ENCODE measurements around the gene RBMS3. TPM values are rescaled to one million over a fixed set of nuclear protein-coding genes. Genes with fewer than 3 reads are reported as not detected.
A peak's percentile ranks its signal among the peaks of the same experiment; 100 is the strongest.

Gene RBMS3
- total RNA-seq, 1 donor, result 81.1 TPM

GRCh38 chr3:29427266-29428103 is 146.6 kb downstream of the RBMS3 start:
- Histone ChIP-seq H3K27me3 (ENCODE audit: insufficient read depth, low read length) (no peaks in the 10 kb centered on the region), H2AFZ (ENCODE audit: low read length) (no peak overlapping the region), H3K4me1 (ENCODE audit: insufficient read depth, low read length) (peaks cover 42% of the 10 kb centered on the region), H4K20me1 (ENCODE audit: insufficient read depth, low read length) (no peaks in the 10 kb centered on the region), H3K4me3 (ENCODE audit: insufficient read depth, low read length) (no peak overlapping the region), H3K36me3 (ENCODE audit: insufficient read depth, low read length) (no peaks in the 10 kb centered on the region), H3K4me2 (ENCODE audit: insufficient read depth, low read length) (no peak overlapping the region), H3K79me2 (ENCODE audit: insufficient read depth, low read length) (peaks cover 45% of the 10 kb centered on the region), H3K27ac (ENCODE audit: low read depth, low read length) (no peak overlapping the region), H3K9me3 (ENCODE audit: low read depth, low read length) (no peaks in the 10 kb centered on the region)
- no peak for DNase-seq (ENCODE audit: insufficient read length, low spot score, missing footprints)
- TF ChIP-seq, protein P1, sequence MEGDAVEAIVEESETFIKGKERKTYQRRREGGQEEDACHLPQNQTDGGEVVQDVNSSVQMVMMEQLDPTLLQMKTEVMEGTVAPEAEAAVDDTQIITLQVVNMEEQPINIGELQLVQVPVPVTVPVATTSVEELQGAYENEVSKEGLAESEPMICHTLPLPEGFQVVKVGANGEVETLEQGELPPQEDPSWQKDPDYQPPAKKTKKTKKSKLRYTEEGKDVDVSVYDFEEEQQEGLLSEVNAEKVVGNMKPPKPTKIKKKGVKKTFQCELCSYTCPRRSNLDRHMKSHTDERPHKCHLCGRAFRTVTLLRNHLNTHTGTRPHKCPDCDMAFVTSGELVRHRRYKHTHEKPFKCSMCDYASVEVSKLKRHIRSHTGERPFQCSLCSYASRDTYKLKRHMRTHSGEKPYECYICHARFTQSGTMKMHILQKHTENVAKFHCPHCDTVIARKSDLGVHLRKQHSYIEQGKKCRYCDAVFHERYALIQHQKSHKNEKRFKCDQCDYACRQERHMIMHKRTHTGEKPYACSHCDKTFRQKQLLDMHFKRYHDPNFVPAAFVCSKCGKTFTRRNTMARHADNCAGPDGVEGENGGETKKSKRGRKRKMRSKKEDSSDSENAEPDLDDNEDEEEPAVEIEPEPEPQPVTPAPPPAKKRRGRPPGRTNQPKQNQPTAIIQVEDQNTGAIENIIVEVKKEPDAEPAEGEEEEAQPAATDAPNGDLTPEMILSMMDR (IDR thresholded peaks at IDR 0.05; ENCODE audit: extremely low read depth, low read depth, low read length), result no peak

DNA sequence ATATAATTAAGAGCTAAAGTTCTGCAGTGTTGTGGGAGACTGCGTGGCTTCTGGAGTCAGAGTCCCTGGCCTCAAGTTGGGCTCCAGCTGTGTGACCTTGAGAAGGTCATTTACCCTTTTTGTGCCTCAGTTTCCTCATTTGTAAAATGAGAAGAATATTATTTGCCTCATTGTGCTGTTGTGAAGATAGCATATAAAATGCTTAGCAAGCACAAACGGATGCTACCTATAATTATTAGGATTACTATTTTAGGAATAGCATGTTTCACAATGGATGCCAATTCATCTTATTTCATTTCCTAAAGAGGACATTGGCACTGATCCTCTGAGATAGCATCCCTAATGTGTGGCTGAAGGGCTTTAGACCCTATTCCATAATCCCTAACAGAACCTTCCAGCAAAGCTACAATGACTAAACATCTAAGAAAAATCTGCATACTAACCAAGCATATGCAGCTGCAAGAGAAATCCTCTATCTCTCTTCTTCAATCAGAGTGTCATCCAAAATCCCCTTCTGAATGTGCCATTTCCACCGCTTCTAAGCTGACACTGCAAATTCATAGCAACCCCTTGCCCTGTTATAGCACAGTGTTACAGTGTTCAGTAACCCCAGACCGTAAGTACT is 148.3 kb downstream of the RBMS3 start:
- Histone ChIP-seq H3K27ac (ENCODE audit: low read depth, low read length) (peak overlapping the region; percentile 5), H3K36me3 (ENCODE audit: insufficient read depth, low read length) (no peaks in the 10 kb centered on the region), H3K9me3 (ENCODE audit: low read depth, low read length) (no peaks in the 10 kb centered on the region), H3K4me3 (ENCODE audit: insufficient read depth, low read length) (no peak overlapping the region), H3K4me1 (ENCODE audit: insufficient read depth, low read length) (peaks cover 47% of the 10 kb centered on the region), H2AFZ (ENCODE audit: low read length) (no peak overlapping the region), H3K27me3 (ENCODE audit: insufficient read depth, low read length) (no peaks in the 10 kb centered on the region), H4K20me1 (ENCODE audit: insufficient read depth, low read length) (no peaks in the 10 kb centered on the region), H3K79me2 (ENCODE audit: insufficient read depth, low read length) (peaks cover 55% of the 10 kb centered on the region), H3K4me2 (ENCODE audit: insufficient read depth, low read length) (no peak overlapping the region)
- TF ChIP-seq, protein P1 (IDR thresholded peaks at IDR 0.05; ENCODE audit: extremely low read depth, low read depth, low read length), result no peak
- no peak for DNase-seq (ENCODE audit: insufficient read length, low spot score, missing footprints)

DNA sequence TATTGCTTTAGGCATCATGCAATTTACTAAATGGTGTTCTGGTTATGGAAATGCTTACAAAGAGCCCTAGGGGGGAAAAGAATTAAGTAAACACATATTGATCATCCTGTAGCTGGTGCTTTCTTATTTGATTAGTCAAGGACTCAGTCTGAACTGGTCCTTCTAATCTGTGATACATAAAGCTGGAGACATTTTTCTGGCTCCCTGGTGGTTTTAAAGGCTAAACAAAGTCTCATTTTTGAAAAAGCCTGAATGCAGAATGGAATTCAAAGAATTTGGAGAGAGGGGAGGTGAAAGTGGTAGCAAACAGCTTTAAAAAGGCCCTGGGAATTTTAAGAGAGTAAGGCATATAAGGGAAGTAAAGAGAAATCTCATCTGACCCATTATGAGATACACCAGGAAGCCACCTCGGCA is 149.7 kb downstream of the RBMS3 start:
- no peaks in the 10 kb centered on the region for H4K20me1 ChIP-seq (ENCODE audit: insufficient read depth, low read length)
- peaks cover 46% of the 10 kb centered on the region for H3K4me1 ChIP-seq (ENCODE audit: insufficient read depth, low read length)
- no peak overlapping the region for H2AFZ ChIP-seq (ENCODE audit: low read length)
- H3K9me3 ChIP-seq (ENCODE audit: low read depth, low read length), result no peaks in the 10 kb centered on the region
- H3K4me3 ChIP-seq (ENCODE audit: insufficient read depth, low read length), result no peak overlapping the region
- H3K79me2 ChIP-seq (ENCODE audit: insufficient read depth, low read length), result peaks cover 59% of the 10 kb centered on the region
- peak overlapping the region; percentile 61 for H3K4me2 ChIP-seq (ENCODE audit: insufficient read depth, low read length)
- H3K27me3 ChIP-seq (ENCODE audit: insufficient read depth, low read length), result no peaks in the 10 kb centered on the region
- DNase-seq (ENCODE audit: insufficient read length, low spot score, missing footprints), result no peak
- peaks cover 6% of the 10 kb centered on the region for H3K36me3 ChIP-seq (ENCODE audit: insufficient read depth, low read length)
- peak overlapping the region; percentile 74 for H3K27ac ChIP-seq (ENCODE audit: low read depth, low read length)
- TF ChIP-seq, protein P1 (IDR thresholded peaks at IDR 0.05; ENCODE audit: extremely low read depth, low read depth, low read length), result no peak

Measured in osteoblast (primary cell).